NT2/D1 (cell line): ENCODE results near the gene DMD.

Experiments
- YY1 ChIP-seq: IDR thresholded peaks from 2 replicates; pipeline ENCODE4 v1.6.1; 2011; ENCODE audit not compliant: insufficient read length, insufficient read depth
- ZNF274 ChIP-seq: IDR thresholded peaks from 2 replicates; pipeline ENCODE4 v1.6.1; 2011; ENCODE audit warnings: mild to moderate bottlenecking, low read depth, low read length

- no peak for TF ChIP-seq YY1
- no peak for TF ChIP-seq ZNF274
Measured at GRCh38 chrX:32987142-32987541, 224.2 kb downstream of the DMD start.
